Bronchial epithelial cell (primary cell): ENCODE data around the gene EMP1. TPM values are rescaled to one million over a fixed set of nuclear protein-coding genes. Genes with fewer than 3 reads are reported as not detected.

Source experiments
- DNase-seq: peaks from one replicate; pipeline ENCODE4 v3.0.0-alpha.2; 2010; ENCODE audit warnings: low read depth
- FAIRE-seq: peaks from 2 replicates; lab custom pipeline; 2011; peaks lifted over from hg19 to GRCh38; lab: Jason Lieb, UNC
- H3K27me3 ChIP-seq: 2 replicates; pipeline ENCODE4 v1.5.1; 2011; ENCODE audit warnings: low read length; ENCODE audit not compliant: control insufficient read depth, insufficient read depth
- H3K36me3 ChIP-seq: 2 replicates; pipeline ENCODE4 v1.5.1; 2011; ENCODE audit warnings: low read length; ENCODE audit not compliant: control insufficient read depth, insufficient read depth
- H3K4me3 ChIP-seq: 2 replicates; pipeline ENCODE4 v1.5.1; 2011; ENCODE audit warnings: mild to moderate bottlenecking, low read depth, low read length, control low read depth
- total RNA-seq: library from RNA; depleted of rRNA; stranded (reverse); fragments of >200 nt; gene quantifications from 2 replicates; pipeline ENCODE4 v1.2.1, GENCODE V29; 2014
- TF ChIP-seq, protein P1 (sequence below): IDR thresholded peaks from 2 replicates; pipeline ENCODE4 v1.5.1; 2011; ENCODE audit warnings: mild to moderate bottlenecking, moderate library complexity, low read length, control low read depth, inconsistent platforms; ENCODE audit not compliant: insufficient read depth, severe bottlenecking

The EMP1 gene
- total RNA-seq, 1 donor from 2014 or later = 21.3 TPM

DNA sequence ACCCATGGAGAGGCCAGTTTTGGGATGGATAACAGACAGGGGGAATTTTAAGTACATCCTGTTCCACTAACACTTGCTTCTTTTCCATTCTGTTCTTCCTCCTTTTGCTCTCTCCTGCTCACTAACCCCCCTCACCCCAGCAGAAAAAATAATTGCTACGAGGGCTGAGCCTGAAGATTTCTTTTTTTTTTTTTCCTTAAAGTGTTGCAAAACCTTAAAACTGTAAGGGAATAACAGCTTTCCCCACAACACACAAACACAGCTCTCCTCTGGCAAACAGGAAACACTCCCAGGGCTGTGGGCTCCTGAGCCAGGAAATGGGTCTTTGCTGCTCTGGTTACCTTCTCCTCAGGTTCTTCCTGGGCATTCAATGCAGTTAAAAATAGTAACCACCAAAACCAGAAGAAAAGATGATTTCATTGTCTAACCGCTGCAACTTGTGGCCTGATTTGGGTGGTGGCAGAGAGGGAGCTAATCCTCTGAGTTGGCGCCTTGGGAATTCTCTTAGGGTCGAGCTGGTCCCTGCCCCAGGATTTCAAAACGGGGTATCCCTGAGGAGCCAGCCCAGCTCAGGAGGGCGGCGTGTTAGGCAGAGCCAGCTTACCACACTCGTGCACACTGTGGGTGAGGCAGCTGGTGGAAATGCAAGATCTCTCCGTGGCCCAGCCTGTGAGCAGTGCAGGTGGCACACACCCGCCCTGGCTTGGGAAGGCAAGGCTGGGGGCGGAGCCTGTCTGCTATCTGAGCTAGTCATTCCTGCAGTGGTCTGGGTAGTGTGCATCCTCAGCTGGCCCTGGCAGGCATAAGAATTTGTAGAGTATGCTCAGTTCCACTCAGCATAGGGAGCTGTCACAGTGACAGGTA is 17.1 kb upstream of the EMP1 start:
- Histone ChIP-seq H3K36me3 (no peaks in the 10 kb centered on the region), H3K27me3 (no peaks in the 10 kb centered on the region), H3K4me3 (no peak overlapping the region)
- FAIRE-seq (no peak), DNase-seq (peak; percentile 64)
- TF ChIP-seq, protein P1, sequence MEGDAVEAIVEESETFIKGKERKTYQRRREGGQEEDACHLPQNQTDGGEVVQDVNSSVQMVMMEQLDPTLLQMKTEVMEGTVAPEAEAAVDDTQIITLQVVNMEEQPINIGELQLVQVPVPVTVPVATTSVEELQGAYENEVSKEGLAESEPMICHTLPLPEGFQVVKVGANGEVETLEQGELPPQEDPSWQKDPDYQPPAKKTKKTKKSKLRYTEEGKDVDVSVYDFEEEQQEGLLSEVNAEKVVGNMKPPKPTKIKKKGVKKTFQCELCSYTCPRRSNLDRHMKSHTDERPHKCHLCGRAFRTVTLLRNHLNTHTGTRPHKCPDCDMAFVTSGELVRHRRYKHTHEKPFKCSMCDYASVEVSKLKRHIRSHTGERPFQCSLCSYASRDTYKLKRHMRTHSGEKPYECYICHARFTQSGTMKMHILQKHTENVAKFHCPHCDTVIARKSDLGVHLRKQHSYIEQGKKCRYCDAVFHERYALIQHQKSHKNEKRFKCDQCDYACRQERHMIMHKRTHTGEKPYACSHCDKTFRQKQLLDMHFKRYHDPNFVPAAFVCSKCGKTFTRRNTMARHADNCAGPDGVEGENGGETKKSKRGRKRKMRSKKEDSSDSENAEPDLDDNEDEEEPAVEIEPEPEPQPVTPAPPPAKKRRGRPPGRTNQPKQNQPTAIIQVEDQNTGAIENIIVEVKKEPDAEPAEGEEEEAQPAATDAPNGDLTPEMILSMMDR = no peak

DNA sequence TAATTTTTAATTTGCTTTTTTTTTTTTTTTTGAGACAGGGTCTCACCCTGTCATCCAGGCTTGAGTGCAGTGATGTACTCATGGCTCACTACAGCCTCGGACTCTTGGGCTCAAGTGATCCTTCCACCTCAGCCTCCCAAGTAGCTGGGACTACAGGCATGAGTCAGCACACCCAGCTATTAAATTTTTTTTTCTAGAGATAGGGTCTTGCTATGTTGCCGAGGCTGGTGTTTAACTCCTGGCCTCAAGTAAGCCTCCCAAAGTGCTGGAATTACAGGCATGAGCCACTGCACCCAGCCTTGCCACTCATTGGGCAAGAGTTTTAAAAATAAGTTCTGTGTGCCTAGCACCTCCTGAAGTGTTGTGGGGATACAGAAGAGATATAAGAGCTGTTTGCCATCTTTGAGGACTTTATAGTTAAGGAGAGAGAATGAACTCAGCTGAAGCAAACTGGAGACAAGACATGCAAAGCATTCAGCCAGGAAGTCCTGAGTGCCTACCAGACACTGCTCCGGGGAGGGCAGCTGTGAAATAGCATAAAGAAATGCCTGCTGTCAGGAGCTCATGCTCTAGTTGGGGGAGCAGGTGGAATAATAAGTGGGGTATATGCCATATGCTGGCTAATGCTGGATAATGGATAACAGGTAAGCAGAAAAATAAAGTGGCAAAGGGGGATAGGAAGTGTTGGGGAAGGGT is 15.0 kb upstream of the EMP1 start:
- Histone ChIP-seq H3K27me3 (no peaks in the 10 kb centered on the region), H3K36me3 (no peaks in the 10 kb centered on the region), H3K4me3 (no peak overlapping the region)
- FAIRE-seq = no peak
- TF ChIP-seq, protein P1 = no peak
- DNase-seq = no peak

GRCh38 chr12:13182881-13183280 is 13.6 kb upstream of the EMP1 start:
- DNase-seq (no peak), FAIRE-seq (no peak)
- no peak overlapping the region for H3K4me3 ChIP-seq
- no peaks in the 10 kb centered on the region for H3K36me3 ChIP-seq
- TF ChIP-seq, protein P1 = no peak
- no peaks in the 10 kb centered on the region for H3K27me3 ChIP-seq

- FAIRE-seq = no peak
- Histone ChIP-seq H3K27me3 (no peaks in the 10 kb centered on the region), H3K36me3 (no peaks in the 10 kb centered on the region), H3K4me3 (no peak overlapping the region)
- DNase-seq = peak; percentile 59
- TF ChIP-seq, protein P1 = no peak
Observed at GRCh38 chr12:13183620-13184019, 12.9 kb upstream of the EMP1 start.

GRCh38 chr12:13186302-13186701 is 10.2 kb upstream of the EMP1 start:
- TF ChIP-seq, protein P1 = no peak
- DNase-seq (no peak), FAIRE-seq (no peak)
- Histone ChIP-seq H3K4me3 (no peak overlapping the region), H3K27me3 (no peaks in the 10 kb centered on the region), H3K36me3 (no peaks in the 10 kb centered on the region)
